Measurements from ENCODE around the gene PLXNB3.

The PLXNB3 gene

DNA sequence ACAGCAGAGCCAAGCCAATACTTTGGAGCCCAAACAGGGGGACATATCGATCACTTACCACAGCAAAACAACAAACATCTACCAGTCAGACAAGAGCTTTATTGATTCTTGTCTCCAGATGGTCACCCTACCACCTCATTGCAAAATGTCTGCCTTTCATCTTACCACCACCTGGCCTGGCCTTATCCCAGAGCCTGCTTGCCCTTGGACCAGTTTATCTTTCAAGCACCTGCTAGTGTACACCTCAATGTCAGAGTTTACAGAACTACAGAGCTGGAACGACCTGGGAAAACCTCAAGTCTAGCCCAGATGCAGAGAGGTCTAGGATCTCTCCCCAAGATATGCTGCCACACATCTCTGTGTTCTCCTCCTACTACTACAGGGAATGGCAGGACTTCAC, 44.3 kb upstream of the PLXNB3 start:
- TF ChIP-seq SIN3A (IDR thresholded peaks at IDR 0.05; ENCODE audit: borderline replicate concordance, insufficient read depth, low read length) (no peak), POLR2AphosphoS5 (IDR thresholded peaks at IDR 0.05; ENCODE audit: low read depth, low read length) (no peak), FOXP2 (optimal IDR thresholded peaks at IDR 0.05; ENCODE audit: borderline replicate concordance, extremely low read depth, extremely low read length, insufficient read depth) (no peak), TAF1 (IDR thresholded peaks at IDR 0.05; ENCODE audit: borderline replicate concordance, insufficient read depth, low read length) (no peak), REST (IDR thresholded peaks at IDR 0.05; ENCODE audit: insufficient read depth in 1 of 2, low read depth in 2 of 2, low read length in 2 of 2) (no peak)

GRCh38 chrX:153722704-153723350, 41.2 kb upstream of the PLXNB3 start:
- TF ChIP-seq POLR2AphosphoS5 (IDR thresholded peaks at IDR 0.05; ENCODE audit: low read depth, low read length), result no peak
- no peak for TF ChIP-seq TAF1 (IDR thresholded peaks at IDR 0.05; ENCODE audit: borderline replicate concordance, insufficient read depth, low read length)
- no peak for TF ChIP-seq REST (IDR thresholded peaks at IDR 0.05; ENCODE audit: insufficient read depth in 1 of 2, low read depth in 2 of 2, low read length in 2 of 2)
- TF ChIP-seq SIN3A (IDR thresholded peaks at IDR 0.05; ENCODE audit: borderline replicate concordance, insufficient read depth, low read length), result no peak
- TF ChIP-seq FOXP2 (optimal IDR thresholded peaks at IDR 0.05; ENCODE audit: borderline replicate concordance, extremely low read depth, extremely low read length, insufficient read depth), result no peak

DNA sequence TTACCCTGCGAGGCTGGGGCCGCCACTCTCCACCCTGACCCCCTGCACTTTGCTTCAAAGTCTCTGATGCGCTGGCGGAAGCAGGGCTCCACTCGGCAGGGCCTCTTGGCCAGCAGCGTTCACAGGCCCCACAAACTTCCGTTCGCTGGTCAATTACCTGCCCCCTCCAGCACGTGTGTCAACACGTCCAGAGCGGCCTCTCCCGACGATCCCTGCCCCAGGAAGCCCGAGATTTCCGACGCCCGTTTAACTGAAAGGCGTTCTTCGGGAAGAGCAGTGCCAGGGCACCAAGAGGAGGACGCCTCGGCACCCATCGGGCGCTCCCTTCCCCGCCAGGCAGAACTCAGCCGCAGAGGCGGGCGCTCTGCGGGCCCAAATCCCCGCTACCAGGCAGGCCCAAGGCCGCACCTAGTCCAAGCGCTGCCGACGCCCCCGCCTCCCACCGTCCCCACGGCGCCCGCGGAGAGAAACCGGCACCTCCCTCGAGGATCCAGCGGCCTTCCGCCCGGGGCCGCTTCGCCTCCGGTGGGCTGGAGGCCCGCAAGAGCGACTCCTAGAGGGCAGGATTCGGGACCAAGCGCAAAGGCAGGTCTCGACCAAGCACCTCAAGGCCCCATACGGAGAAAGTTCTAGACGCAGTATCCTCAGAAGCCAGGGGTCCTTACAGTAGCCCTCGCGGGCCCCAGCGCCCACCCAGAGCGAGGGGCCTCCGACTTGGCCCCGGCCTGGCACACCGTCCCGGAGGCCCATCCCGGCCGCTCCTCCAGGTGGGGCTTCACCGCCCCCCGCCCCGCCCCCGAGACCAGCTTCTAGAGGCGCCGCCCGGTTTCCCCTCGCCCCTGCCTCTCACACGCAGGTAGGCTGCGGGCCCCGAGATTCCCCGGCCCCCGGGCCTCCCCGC, 40.4 kb upstream of the PLXNB3 start:
- peak in 1 of 2 experiments; percentile 29; a peak in 1 of 4 replicates for TF ChIP-seq REST (IDR thresholded peaks at IDR 0.05; ENCODE audit: insufficient read depth in 1 of 2, low read depth in 2 of 2, low read length in 2 of 2)
- no peak for TF ChIP-seq POLR2AphosphoS5 (IDR thresholded peaks at IDR 0.05; ENCODE audit: low read depth, low read length)
- TF ChIP-seq TAF1 (IDR thresholded peaks at IDR 0.05; ENCODE audit: borderline replicate concordance, insufficient read depth, low read length), result 0 out of 2 replicates have a peak, but pooled peaks have one; percentile 17
- peak; percentile 88; the same call in 1 of the 2 replicates for TF ChIP-seq SIN3A (IDR thresholded peaks at IDR 0.05; ENCODE audit: borderline replicate concordance, insufficient read depth, low read length)
- no peak for TF ChIP-seq FOXP2 (optimal IDR thresholded peaks at IDR 0.05; ENCODE audit: borderline replicate concordance, extremely low read depth, extremely low read length, insufficient read depth)

GRCh38 chrX:153724252-153725038, 39.6 kb upstream of the PLXNB3 start, which contains the start of the genes ABCD1 and BCAP31:
Gene ABCD1 (plus strand): TSS chrX:153724856. CDS start chrX:153725267, 411 bp downstream.
Gene BCAP31 (minus strand): TSS chrX:153724387. CDS start chrX:153723244, 1,143 bp downstream.
- TF ChIP-seq FOXP2 (optimal IDR thresholded peaks at IDR 0.05; ENCODE audit: borderline replicate concordance, extremely low read depth, extremely low read length, insufficient read depth), result no peak
- TF ChIP-seq SIN3A (IDR thresholded peaks at IDR 0.05; ENCODE audit: borderline replicate concordance, insufficient read depth, low read length), result 0 out of 2 replicates have a peak, but pooled peaks have one; percentile 20
- peak; percentile 28; the same call in 1 of the 2 replicates for TF ChIP-seq POLR2AphosphoS5 (IDR thresholded peaks at IDR 0.05; ENCODE audit: low read depth, low read length)

All from PFSK-1 (cell line).